C4-2B (cell line): Measurements from ENCODE around the gene ATXN7L2.

ENCODE experiments used
- CTCF ChIP-seq: fragments of 450-650 bp; conservative IDR thresholded peaks from 2 replicates; pipeline ENCODE4 v1.5.1; 2017; ENCODE audit warnings: mild to moderate bottlenecking
- ZFX ChIP-seq: fragments of 450-650 bp; IDR thresholded peaks from 2 replicates; pipeline ENCODE4 v1.6.1; 2017

- no peak for TF ChIP-seq CTCF
- TF ChIP-seq ZFX, result no peak
These were observed 45.0 kb downstream of the ATXN7L2 start for GRCh38 chr1:109528712-109529111.
